ENCODE data around the gene ZFAND6.

- no peak for TF ChIP-seq CTCF (IDR thresholded peaks at IDR 0.05)
- no peak for TF ChIP-seq POLR2A (IDR thresholded peaks at IDR 0.05)
Observed at GRCh38 chr15:80081390-80081789, 21.9 kb downstream of the ZFAND6 start.
